Measurements from ENCODE around the gene IDI2. TPM values are rescaled to one million over a fixed set of nuclear protein-coding genes. Genes with fewer than 3 reads are reported as not detected.

Gene IDI2
- total and polyA plus RNA-seq, 2 of the 13 experiments (the other 11 are each of a cell fraction or from before 2014, with no cell fraction given): not detected

GRCh38 chr10:1056326-1057105 is 30.9 kb upstream of the IDI2 start, which contains the start of gene WDR37 (continued):
- TF ChIP-seq NFYB (CRISPR knock-in tag; IDR thresholded peaks at IDR 0.05) (no peak; the same call in 1 of the 2 replicates), SALL1 (CRISPR knock-in tag; IDR thresholded peaks at IDR 0.05) (peak; percentile 61), CCDC6 (CRISPR knock-in tag; IDR thresholded peaks at IDR 0.05) (peak; percentile 86; the same call in 1 of the 2 replicates), HES4 (CRISPR knock-in tag; IDR thresholded peaks at IDR 0.05; ENCODE audit: borderline replicate concordance) (peak; percentile 87), E2F5 (CRISPR knock-in tag; conservative IDR thresholded peaks at IDR 0.05) (no peak), ZNF496 (CRISPR knock-in tag; IDR thresholded peaks at IDR 0.05; ENCODE audit: insufficient replicate concordance) (no peak), DR1 (CRISPR knock-in tag; IDR thresholded peaks at IDR 0.05) (peak; percentile 48), CHD2 (IDR thresholded peaks at IDR 0.05; ENCODE audit: low read depth, low read length) (no peak; the same call in 1 of the 2 replicates), SMAD3 (CRISPR knock-in tag; IDR thresholded peaks at IDR 0.05) (peak; percentile 33; the same call in 1 of the 2 replicates), ZNF773 (CRISPR knock-in tag; IDR thresholded peaks at IDR 0.05; ENCODE audit: borderline replicate concordance) (peak; percentile 23; the same call in 1 of the 2 replicates), TP53 (CRISPR knock-in tag; conservative IDR thresholded peaks at IDR 0.05) (no peak), ZNF616 (CRISPR knock-in tag; IDR thresholded peaks at IDR 0.05; ENCODE audit: low read depth) (no peak), SALL2 (CRISPR knock-in tag; IDR thresholded peaks at IDR 0.05) (no peak; the same call in 1 of the 2 replicates), BORCS8-MEF2B (CRISPR knock-in tag; IDR thresholded peaks at IDR 0.05) (peak; percentile 19), RFXAP (CRISPR knock-in tag; IDR thresholded peaks at IDR 0.05; ENCODE audit: borderline replicate concordance) (no peak), ZNF543 (CRISPR knock-in tag; IDR thresholded peaks at IDR 0.05) (peak; percentile 47; the same call in 1 of the 2 replicates), SNAPC5 (CRISPR knock-in tag; IDR thresholded peaks at IDR 0.05; ENCODE audit: borderline replicate concordance) (no peak), CENPT (CRISPR knock-in tag; IDR thresholded peaks at IDR 0.05; ENCODE audit: low read depth) (no peak), MYNN (CRISPR knock-in tag; IDR thresholded peaks at IDR 0.05; ENCODE audit: low read depth) (no peak), TEAD3 (CRISPR knock-in tag; optimal IDR thresholded peaks at IDR 0.05; ENCODE audit: borderline replicate concordance) (peak; percentile 22), TERF1 (CRISPR knock-in tag; IDR thresholded peaks at IDR 0.05) (no peak), ZNF33A (CRISPR knock-in tag; IDR thresholded peaks at IDR 0.05; ENCODE audit: borderline replicate concordance) (0 out of 2 replicates have a peak, but pooled peaks have one; percentile 45), NR2F2 (IDR thresholded peaks at IDR 0.05; ENCODE audit: borderline replicate concordance, low read depth) (no peak), ZBTB7A (CRISPR knock-in tag; IDR thresholded peaks at IDR 0.05) (peak; percentile 98), CREB1 (IDR thresholded peaks at IDR 0.05) (0 out of 2 replicates have a peak, but pooled peaks have one; percentile 29), CREB1 (CRISPR knock-in tag; IDR thresholded peaks at IDR 0.05) (no peak), ZMAT3 (CRISPR knock-in tag; conservative IDR thresholded peaks at IDR 0.05) (peak; percentile 81; the same call in 1 of the 2 replicates), GABPA (IDR thresholded peaks at IDR 0.05; ENCODE audit: low read depth, low read length) (peak; percentile 97), GABPA (CRISPR knock-in tag; IDR thresholded peaks at IDR 0.05; ENCODE audit: low read depth) (peak; percentile 95), ZFP62 (CRISPR knock-in tag; IDR thresholded peaks at IDR 0.05) (no peak), SAP130 (CRISPR knock-in tag; IDR thresholded peaks at IDR 0.05; ENCODE audit: low read depth) (peak; percentile 82), HOXD1 (CRISPR knock-in tag; IDR thresholded peaks at IDR 0.05) (peak; percentile 64; the same call in 1 of the 2 replicates)
